Stimulated activated naive CD8-positive, alpha-beta T cell treated with anti-CD3 and anti-CD28 coated beads, Interleukin-15, Interleukin-2, amounts not matched to agents 100 U/mL and 50 U/mL, for 24 hours (primary cell): Measurements from ENCODE around the gene TSPAN17.
A peak's percentile ranks its signal among the peaks of the same experiment; 100 is the strongest.
"Not testable (repeated sequence)": the region's sequence is repeated elsewhere in the genome, so short reads cannot be mapped to it uniquely, and the experiment has no call there.

Experiments
- ATAC-seq: fragments of 150-1000 bp; cut with Tn5 transposase; one replicate; pipeline ENCODE4 v1.10.0; 2021
- DNase-seq: peaks from one replicate; pipeline ENCODE4 v3.0.0; 2021

Gene TSPAN17

GRCh38 chr5:176680226-176680563 is 32.9 kb downstream of the TSPAN17 start:
- DNase-seq (no peak), ATAC-seq (no peak)

GRCh38 chr5:176682016-176682531 is 34.8 kb downstream of the TSPAN17 start:
- no peak for ATAC-seq
- DNase-seq: no peak

DNA sequence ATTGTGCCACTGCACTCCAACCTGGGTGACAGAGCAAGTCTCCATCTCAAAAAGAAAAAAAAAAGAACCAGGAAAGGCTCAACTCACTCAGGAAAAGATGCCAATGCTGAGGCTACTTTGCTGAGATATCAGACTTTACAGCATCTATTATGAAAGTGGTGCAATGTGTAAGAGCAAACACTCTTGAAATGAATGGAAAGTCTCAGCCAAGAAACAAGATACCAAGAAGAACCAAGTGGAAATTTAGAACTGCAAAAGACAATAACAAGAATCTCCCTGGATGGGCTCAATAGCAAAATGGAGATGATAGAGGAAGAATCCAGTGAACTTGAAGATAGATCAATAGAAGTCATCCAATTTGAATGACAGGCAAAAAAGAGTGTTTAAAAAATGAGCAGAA is 37.7 kb downstream of the TSPAN17 start:
- DNase-seq (no peak), ATAC-seq (no peak)

- no peak for ATAC-seq
- no peak for DNase-seq
Measured at GRCh38 chr5:176687247-176687646, 40.0 kb downstream of the TSPAN17 start.

GRCh38 chr5:176687881-176688280 is 40.6 kb downstream of the TSPAN17 start:
- no peak for DNase-seq
- ATAC-seq: no peak

GRCh38 chr5:176690911-176691310 is 43.6 kb downstream of the TSPAN17 start:
- ATAC-seq: no peak

GRCh38 chr5:176691524-176691923 is 44.2 kb downstream of the TSPAN17 start:
- ATAC-seq (no peak), DNase-seq (no peak)

More at GRCh38 chr5:176690911-176691310, 43.6 kb downstream of the TSPAN17 start:
- no peak for DNase-seq

DNA sequence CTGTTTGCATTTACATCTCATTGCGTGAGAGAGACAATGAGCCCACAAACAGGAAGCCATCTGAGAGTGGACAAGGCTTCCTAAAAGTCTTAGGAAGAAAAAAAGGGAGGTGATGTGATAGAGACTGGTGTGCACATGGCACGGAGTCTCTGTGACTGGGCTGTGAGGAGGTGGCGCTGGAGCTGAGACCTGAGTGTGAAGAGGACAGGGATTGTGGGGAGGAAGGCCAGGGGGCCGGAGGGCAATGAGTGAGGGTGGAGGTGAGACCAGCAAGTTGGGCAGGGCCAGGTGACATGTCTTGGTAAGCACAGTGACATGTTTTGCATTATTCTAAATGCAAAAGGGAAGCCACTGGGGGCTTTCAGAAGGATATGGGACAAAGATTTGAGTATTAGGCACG is 45.0 kb downstream of the TSPAN17 start:
- DNase-seq: no peak
- ATAC-seq: no peak

DNA sequence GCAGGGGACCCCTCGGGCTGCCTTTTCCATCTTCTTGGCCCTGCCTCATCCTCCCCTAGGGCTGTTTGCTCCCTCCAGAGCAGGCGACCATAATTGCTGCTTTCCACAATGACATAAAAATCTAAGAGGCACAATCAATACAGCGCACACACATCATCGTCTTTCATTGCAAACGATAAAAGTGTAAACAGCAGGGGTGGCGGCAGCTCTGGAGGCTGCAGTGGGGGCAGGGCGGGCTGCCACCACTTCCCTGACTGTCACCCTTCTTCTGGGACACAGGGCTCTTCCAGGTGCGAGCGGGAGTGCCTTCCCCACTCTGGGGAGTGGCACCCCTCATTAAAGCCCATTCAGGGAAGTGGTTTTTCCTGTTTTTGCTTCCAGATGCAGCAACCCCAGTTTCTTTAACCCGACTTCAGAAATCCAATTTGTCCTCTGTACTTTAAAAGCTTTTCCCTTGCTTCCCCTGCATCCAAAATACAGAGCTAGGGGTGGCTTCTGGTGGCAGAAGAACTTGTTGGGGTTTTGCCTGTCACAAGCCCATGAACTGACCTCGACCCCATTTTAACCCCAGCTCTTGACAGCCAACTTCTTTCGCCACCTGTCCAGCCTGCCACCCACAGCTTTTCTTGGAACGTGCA is 45.7 kb downstream of the TSPAN17 start:
- ATAC-seq (no peak), DNase-seq (no peak)

- ATAC-seq: no peak
- no peak for DNase-seq
Measured at GRCh38 chr5:176693477-176693851, 46.2 kb downstream of the TSPAN17 start.

GRCh38 chr5:176694146-176694545 is 46.9 kb downstream of the TSPAN17 start:
- ATAC-seq (no peak), DNase-seq (no peak)

GRCh38 chr5:176694631-176695030 is 47.3 kb downstream of the TSPAN17 start:
- no peak for ATAC-seq
- DNase-seq: no peak

- DNase-seq (no peak), ATAC-seq (no peak)
Measured at GRCh38 chr5:176695073-176695472, 47.8 kb downstream of the TSPAN17 start.

DNA sequence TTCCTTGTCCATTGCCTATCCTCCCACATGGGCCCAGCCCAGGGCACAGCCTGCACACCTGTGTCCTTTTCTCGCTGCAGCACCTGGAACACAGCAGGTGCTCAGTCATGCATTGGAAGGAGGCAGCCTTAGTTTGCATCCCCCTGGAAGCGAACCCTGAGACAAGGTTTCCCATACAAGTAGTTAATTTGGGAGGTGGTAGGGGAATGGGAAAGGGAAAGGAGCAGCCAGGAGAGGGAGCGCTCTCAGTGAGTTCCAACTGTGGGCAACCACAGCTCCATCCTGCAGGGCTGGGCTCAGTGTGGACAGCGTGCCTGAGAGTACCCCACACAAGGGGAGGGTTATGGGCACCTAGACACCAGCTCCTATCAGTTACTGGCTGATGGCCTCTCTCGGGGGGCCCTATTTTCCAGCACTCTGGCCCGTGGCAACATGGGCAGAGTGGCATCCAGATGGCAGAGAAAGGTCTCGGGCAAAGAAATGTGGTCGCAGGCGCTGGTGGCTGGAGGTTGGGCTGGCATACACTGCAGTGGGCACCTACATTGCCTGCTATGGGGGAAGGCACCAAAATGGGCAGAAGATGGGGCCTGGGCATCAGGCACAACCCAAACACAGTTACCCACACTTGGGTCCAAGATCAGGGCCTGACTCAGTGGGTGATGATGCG is 50.1 kb downstream of the TSPAN17 start:
- ATAC-seq: no peak
- no peak for DNase-seq

DNA sequence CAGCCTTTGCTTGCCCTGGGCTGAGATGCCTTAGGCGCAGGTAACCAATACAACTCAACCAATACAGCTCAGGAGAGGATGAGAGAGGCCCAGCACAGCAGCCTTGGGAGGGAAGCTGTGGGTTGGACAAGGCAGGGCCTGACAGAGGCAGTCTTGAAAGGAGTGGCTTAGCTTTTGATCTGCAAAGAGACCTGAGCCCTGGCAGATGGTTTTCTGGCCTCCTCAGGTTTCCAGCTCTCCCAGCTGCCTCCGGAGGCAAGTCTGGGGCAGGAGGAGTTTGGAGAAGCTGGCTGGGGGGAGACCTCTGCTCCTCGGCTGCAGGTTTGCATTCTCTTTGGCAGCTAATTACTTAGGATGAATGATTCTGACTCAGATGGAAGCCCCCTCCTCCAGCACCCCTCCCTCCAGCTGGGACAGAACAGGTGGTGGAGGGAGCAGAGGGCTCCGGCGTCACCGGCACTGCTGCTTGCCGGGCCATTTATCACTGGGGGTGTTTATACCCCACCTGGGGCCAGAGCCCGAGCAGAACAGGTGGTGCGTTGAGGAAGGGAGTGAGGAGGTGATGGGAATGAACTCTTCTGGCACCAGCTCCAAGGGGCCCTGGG is 50.8 kb downstream of the TSPAN17 start:
- ATAC-seq (no peak), DNase-seq (no peak)

DNA sequence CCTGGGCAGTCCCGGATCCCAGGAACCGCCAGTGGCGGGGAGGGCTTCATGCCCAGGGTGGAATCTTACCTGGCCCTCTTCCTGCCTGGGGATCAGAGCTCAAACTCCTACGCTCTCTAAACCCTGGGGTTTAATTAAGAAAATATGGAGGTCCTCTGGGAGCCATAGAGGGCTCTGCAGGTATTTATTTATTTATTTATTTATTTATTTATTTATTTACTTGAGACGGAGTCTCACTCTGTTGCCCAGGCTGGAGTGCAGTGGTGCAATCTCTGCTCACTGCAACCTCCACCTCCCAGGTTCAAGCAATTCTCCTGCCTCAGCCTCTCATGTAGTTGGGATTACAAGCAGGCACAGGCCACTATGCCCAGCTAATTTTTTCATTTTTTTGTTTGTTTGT is 52.2 kb downstream of the TSPAN17 start:
- not testable (repeated sequence) for DNase-seq, ATAC-seq

DNA sequence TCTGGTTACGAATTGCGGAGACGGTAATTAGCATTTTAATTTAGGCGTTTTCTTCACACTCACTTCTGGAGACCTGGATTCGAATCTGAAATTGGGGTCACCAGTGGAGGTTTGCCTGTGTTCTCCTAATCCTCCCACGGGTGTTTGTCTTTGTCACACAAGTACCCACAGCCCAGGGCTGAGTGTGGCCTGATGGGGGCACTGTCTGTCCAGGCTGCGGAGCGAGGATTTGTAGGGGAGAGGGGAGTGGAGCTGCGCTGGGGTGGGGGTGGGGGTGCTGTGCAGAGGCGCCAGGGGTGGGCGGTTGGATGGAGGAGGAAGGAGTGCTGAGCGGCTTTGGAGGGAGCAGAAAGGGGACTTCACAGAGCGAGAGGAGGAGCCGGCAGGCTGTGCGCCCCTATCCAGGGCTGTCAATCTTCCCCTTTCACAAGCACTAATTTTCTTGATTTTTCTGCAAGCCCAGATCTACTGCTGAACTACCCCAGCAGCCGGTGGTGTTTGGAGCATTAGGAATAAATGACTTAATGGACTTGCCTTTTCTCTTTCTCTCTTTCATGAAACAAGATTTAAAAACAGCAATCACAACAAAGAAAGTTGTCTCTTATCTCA is 53.1 kb downstream of the TSPAN17 start:
- DNase-seq: peak; percentile 27
- no peak for ATAC-seq

- DNase-seq (no peak), ATAC-seq (no peak)
Measured at GRCh38 chr5:176702671-176703641, 55.7 kb downstream of the TSPAN17 start.

GRCh38 chr5:176703857-176704256 is 56.6 kb downstream of the TSPAN17 start:
- ATAC-seq (no peak), DNase-seq (no peak)

DNA sequence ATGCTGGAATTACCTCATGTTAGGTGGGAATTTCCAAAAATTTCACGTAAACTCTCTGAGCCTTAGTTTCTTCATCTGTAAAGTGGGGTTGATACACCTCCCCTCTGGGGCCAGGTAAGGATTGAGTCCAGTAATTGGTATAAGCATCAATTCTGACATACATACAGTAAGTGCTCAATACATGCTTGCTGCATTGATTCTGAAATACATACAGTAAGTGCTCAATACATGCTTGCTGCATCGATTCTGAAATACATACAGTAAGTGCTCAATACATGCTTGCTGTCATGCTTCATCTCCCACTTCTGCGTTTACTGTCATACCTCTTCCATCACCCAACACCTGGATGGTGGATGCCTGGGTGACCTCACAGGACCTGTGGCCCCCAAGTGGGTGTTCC is 57.1 kb downstream of the TSPAN17 start:
- DNase-seq: no peak
- no peak for ATAC-seq

DNA sequence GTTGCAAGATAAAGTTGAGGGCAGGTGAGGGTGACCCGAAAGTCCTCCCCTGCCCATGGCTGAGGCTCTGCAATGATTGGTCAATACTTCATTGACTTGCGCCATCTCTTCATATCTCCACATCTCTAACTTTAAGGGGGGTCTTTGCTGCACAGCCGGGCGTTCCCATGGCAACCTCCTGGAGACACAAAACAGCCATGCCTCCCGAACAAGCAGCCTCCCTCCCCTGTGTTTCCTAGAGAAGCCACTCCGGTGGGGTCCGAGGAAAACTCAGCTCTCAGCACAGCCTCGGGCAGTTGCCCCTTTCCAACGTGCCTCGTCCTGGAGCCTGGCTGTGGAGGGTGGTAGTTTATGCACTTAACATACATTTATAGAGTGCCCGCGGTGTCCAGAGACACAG is 57.5 kb downstream of the TSPAN17 start:
- no peak for ATAC-seq

More for the DNA sequence above, 57.5 kb downstream of the TSPAN17 start:
- DNase-seq: no peak
